Neuronal stem cell (in vitro differentiated cells): ENCODE results near the gene ESYT2.
A peak's percentile ranks its signal among the peaks of the same experiment; 100 is the strongest.

ENCODE experiments used
- DNase-seq: peaks from one replicate; pipeline ENCODE4 v3.0.0-alpha.2; 2013; ENCODE audit warnings: low spot score
- H2AFZ ChIP-seq: one replicate; pipeline ENCODE4 v1.6.1; 2013; ENCODE audit warnings: mild to moderate bottlenecking, low read length, inconsistent platforms
- H2AK5ac ChIP-seq: 2 replicates; pipeline ENCODE4 v1.6.1; 2013; ENCODE audit warnings: low read depth, mild to moderate bottlenecking, inconsistent platforms, low read length, moderate library complexity, mixed read lengths
- H2BK120ac ChIP-seq: 2 replicates; pipeline ENCODE4 v1.6.1; 2013; ENCODE audit warnings: low read depth, mild to moderate bottlenecking, inconsistent platforms, low read length, moderate library complexity, mixed read lengths
- H2BK12ac ChIP-seq: one replicate; pipeline ENCODE4 v1.6.1; 2013; ENCODE audit warnings: low read length, inconsistent platforms
- H2BK15ac ChIP-seq: 2 replicates; pipeline ENCODE4 v1.6.1; 2013; ENCODE audit warnings: mild to moderate bottlenecking, low read length, inconsistent platforms, mixed read lengths
- H2BK5ac ChIP-seq: one replicate; pipeline ENCODE4 v1.6.1; 2013; ENCODE audit warnings: inconsistent platforms, mild to moderate bottlenecking, low read length, moderate library complexity
- H3K14ac ChIP-seq: one replicate; pipeline ENCODE4 v1.6.1; 2013; ENCODE audit warnings: low read length, inconsistent platforms
- H3K18ac ChIP-seq: 2 replicates; pipeline ENCODE4 v1.6.1; 2013; ENCODE audit warnings: low read length, inconsistent platforms
- H3K23ac ChIP-seq: 2 replicates; pipeline ENCODE4 v1.6.1; 2013; ENCODE audit warnings: low read depth, mild to moderate bottlenecking, mixed read lengths, low read length, inconsistent platforms; ENCODE audit not compliant: poor library complexity
- H3K27ac ChIP-seq: replicated peaks from 3 replicates; pipeline ENCODE4 v1.5.1; 2013; ENCODE audit warnings: low read length, inconsistent platforms
- H3K27me3 ChIP-seq, 3 experiments: 2 replicates each; pipeline ENCODE4 v1.6.1; 2013; ENCODE audit warnings: low read length in 3 of 3, mild to moderate bottlenecking in 2 of 3, inconsistent platforms in 1 of 3, low read depth in 1 of 3, mixed read lengths in 1 of 3, moderate library complexity in 1 of 3; ENCODE audit not compliant: control insufficient read depth in 3 of 3, insufficient read depth in 3 of 3
- H3K36me3 ChIP-seq, 2 donors: replicated peaks in 1 of 2; 2 replicates each; pipeline ENCODE4 v1.6.1; 2013; ENCODE audit warnings: low read length in 2 of 2; ENCODE audit not compliant: control insufficient read depth in 2 of 2, insufficient read depth in 2 of 2
- H3K4ac ChIP-seq: 2 replicates; pipeline ENCODE4 v1.6.1; 2013; ENCODE audit warnings: inconsistent platforms, mild to moderate bottlenecking, low read length, moderate library complexity
- H3K4me1 ChIP-seq, 2 donors: 1 replicate in 1 of 2; 2 replicates in 1 of 2; pipeline ENCODE4 v1.6.1; 2013; ENCODE audit warnings: low read length in 2 of 2, low read depth in 1 of 2; ENCODE audit not compliant: control insufficient read depth in 2 of 2, insufficient read depth in 1 of 2
- H3K4me2 ChIP-seq: one replicate; pipeline ENCODE4 v1.6.1; 2013; ENCODE audit warnings: mild to moderate bottlenecking, low read length, inconsistent platforms; ENCODE audit not compliant: insufficient read depth, poor library complexity, severe bottlenecking
- H3K4me3 ChIP-seq, 2 donors: 2 replicates each; pipeline ENCODE4 v1.5.1; 2013; ENCODE audit warnings: low read length in 2 of 2, mild to moderate bottlenecking in 2 of 2, inconsistent platforms in 1 of 2, moderate library complexity in 1 of 2
- H3K79me1 ChIP-seq: one replicate; pipeline ENCODE4 v1.6.1; 2013; ENCODE audit warnings: low read depth, mild to moderate bottlenecking, inconsistent platforms, low read length, moderate library complexity
- H3K9ac ChIP-seq: one replicate; pipeline ENCODE4 v1.6.1; 2013; ENCODE audit warnings: mild to moderate bottlenecking, low read depth, low read length, inconsistent platforms; ENCODE audit not compliant: poor library complexity
- H3K9me3 ChIP-seq, 2 donors: replicated peaks in 1 of 2; 2 replicates each; pipeline versions ENCODE3 to v1.6.1; 2013; ENCODE audit warnings: low read length in 2 of 2, mild to moderate bottlenecking in 2 of 2, inconsistent platforms in 1 of 2, low read depth in 1 of 2, mixed read lengths in 1 of 2, moderate library complexity in 1 of 2; ENCODE audit not compliant: control insufficient read depth in 2 of 2, insufficient read depth in 1 of 2
- H4K8ac ChIP-seq: one replicate; pipeline ENCODE4 v1.6.1; 2013; ENCODE audit warnings: low read depth, mild to moderate bottlenecking, inconsistent platforms, low read length, moderate library complexity
- H4K91ac ChIP-seq: one replicate; pipeline ENCODE4 v1.6.1; 2013; ENCODE audit warnings: low read length, low read depth, mild to moderate bottlenecking, inconsistent platforms; ENCODE audit not compliant: poor library complexity
- WGBS, 2 donors: extraction: QIAGEN DNeasy Blood & Tissue Kit; methylation state at CpG; one replicate each; pipeline ENCODE4 v1.1.7; 2013; ENCODE audit warnings: missing lambda C conversion rate in 2 of 2, mixed read lengths in 1 of 2; ENCODE audit not compliant: insufficient read length in 2 of 2, insufficient replicate concordance in 1 of 2; ENCODE audit errors: extremely low coverage in 2 of 2; 5-methylcytosine and 5-hydroxymethylcytosine counted together

Gene ESYT2

DNA sequence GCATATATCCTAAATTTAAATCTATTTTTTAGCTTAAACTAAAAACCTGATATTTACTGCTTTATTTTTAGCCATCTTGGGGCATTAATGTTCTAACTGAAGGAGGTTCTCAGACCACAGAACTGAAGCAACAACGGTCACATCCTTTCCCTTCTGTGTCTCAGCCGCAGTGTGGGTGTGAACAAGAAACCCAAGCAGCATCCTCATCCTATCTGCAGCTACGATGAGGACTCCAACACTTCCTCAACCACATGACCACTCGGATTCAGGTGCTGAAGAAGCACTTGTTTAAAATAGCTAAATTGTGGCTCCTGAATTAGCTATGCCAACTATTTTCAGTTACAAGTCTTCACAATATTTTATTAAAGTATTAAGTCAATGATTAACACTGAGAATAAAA is 5.3 kb downstream of the ESYT2 start:
- no peak overlapping the region for H2BK5ac ChIP-seq
- no peak overlapping the region for H2BK120ac ChIP-seq
- H3K4me2 ChIP-seq: no peak overlapping the region
- H2BK12ac ChIP-seq: no peak overlapping the region
- H3K36me3 ChIP-seq: peaks cover 0 to 2% of the 10 kb centered on the region in 2 donors
- no peaks in the 10 kb centered on the region for H3K27me3 ChIP-seq
- H2AFZ ChIP-seq: no peak overlapping the region
- no peak overlapping the region for H3K14ac ChIP-seq
- H3K9me3 ChIP-seq: no peaks in the 10 kb centered on the region
- H3K9ac ChIP-seq: no peak overlapping the region
- H3K23ac ChIP-seq: no peak overlapping the region
- H3K27ac ChIP-seq: no peak overlapping the region
- no peak overlapping the region for H2BK15ac ChIP-seq
- H4K8ac ChIP-seq: no peak overlapping the region
- DNase-seq: no peak
- H3K79me1 ChIP-seq: peaks cover 8% of the 10 kb centered on the region
- H3K4me3 ChIP-seq: no peak overlapping the region
- no peak overlapping the region for H2AK5ac ChIP-seq
- H3K4me1 ChIP-seq: peaks cover 8 to 9% of the 10 kb centered on the region in 2 donors
- H4K91ac ChIP-seq: no peak overlapping the region
- WGBS, 2 donors: no CpG with 5 or more reads among the region's 4 CpGs
- H3K18ac ChIP-seq: no peak overlapping the region
- H3K4ac ChIP-seq: no peak overlapping the region

DNA sequence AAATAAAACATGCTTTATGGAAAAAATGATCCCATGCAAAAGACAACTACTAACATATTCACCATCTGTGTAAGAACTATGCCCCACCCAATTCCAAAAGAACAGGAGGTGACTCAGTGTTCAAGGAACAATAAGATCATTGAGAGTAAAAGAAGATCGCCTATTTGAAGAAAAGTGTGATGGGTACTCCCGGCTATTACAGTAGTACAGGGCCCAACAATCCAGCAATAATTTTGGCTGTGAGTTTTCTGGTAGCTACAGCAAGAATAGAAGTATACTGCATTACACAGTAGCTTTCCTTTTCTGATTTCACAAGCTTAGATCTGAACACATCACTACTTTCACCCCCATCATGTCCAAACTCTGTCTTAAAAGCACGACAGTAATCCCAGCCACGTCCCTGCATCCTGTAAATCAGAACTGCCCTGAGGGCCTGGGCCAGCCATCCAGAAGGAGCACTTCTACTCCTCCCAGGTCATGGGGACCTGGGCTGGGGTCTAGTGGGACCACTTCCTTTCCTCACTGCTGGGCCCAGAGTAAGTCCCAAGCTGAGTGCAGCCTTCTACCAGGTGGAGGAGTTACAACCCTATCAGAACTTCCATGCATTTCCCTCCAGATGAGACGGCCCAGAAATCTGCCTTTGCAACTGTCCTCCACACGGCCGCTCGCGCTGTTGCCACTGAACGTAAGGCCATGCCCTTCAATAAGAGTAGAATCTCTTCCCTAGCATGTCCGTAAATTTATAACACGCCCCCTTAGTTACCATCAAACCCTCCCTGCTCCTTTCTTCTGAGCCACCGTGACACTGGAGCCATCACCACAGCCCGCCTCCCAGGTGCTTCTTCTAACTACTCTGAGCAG is 7.9 kb downstream of the ESYT2 start:
- DNase-seq: no peak
- no peaks in the 10 kb centered on the region for H3K27me3 ChIP-seq

DNA sequence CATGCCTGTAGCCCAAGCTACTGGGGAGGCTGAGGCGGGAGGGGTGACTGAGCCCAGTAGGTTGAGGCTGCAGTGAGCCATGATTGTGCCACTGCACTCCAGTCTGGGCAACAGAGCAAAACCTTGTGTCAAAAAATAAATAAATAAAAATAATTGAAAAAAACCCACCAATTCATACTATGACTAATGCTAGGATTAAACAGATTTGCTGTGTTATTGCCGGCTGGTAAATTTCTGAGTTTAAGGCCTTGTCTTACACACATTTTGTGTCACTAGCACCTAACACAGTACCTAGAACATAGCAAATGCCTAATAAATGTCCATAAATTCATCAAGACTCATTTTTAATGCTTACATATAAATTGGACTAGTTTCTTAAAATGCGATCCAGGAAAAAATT is 8.7 kb downstream of the ESYT2 start:
- Histone ChIP-seq H3K27me3 (no peaks in the 10 kb centered on the region), H2BK5ac (no peak overlapping the region), H2BK12ac (no peak overlapping the region), H3K4me3 (no peak overlapping the region), H4K91ac (no peak overlapping the region), H3K4me2 (no peak overlapping the region), H4K8ac (no peak overlapping the region), H3K4ac (no peak overlapping the region), H3K9ac (no peak overlapping the region), H3K18ac (no peak overlapping the region), H3K9me3 (no peaks in the 10 kb centered on the region), H2AK5ac (no peak overlapping the region), H2BK15ac (no peak overlapping the region), H3K4me1 (peaks cover 16 to 17% of the 10 kb centered on the region in 2 donors), H3K23ac (no peak overlapping the region), H2BK120ac (no peak overlapping the region), H2AFZ (no peak overlapping the region), H3K27ac (no peak overlapping the region), H3K14ac (no peak overlapping the region), H3K79me1 (peaks cover 6% of the 10 kb centered on the region), H3K36me3 (peaks cover 0 to 1% of the 10 kb centered on the region in 2 donors)
- no peak for DNase-seq
- no CpG with 5 or more reads among the region's 3 CpGs for WGBS, 2 donors

More for the DNA sequence above, 7.9 kb downstream of the ESYT2 start:
- H3K23ac ChIP-seq: no peak overlapping the region
- H3K4ac ChIP-seq: no peak overlapping the region
- H4K91ac ChIP-seq: no peak overlapping the region
- peak overlapping the region; percentile 12 for H3K27ac ChIP-seq
- H2AFZ ChIP-seq: no peak overlapping the region
- peaks cover 16% of the 10 kb centered on the region in 2 donors for H3K4me1 ChIP-seq
- WGBS, 2 donors: no CpG with 5 or more reads among the region's 14 CpGs
- H2BK12ac ChIP-seq: no peak overlapping the region
- H2BK120ac ChIP-seq: no peak overlapping the region
- no peak overlapping the region for H3K4me3 ChIP-seq
- no peak overlapping the region for H3K9ac ChIP-seq
- no peak overlapping the region for H2BK15ac ChIP-seq
- no peaks in the 10 kb centered on the region for H3K9me3 ChIP-seq
- H3K14ac ChIP-seq: no peak overlapping the region
- peaks cover 0 to 2% of the 10 kb centered on the region in 2 donors for H3K36me3 ChIP-seq
- no peak overlapping the region for H2AK5ac ChIP-seq
- H3K18ac ChIP-seq: no peak overlapping the region
- H3K4me2 ChIP-seq: no peak overlapping the region
- H2BK5ac ChIP-seq: no peak overlapping the region
- H3K79me1 ChIP-seq: peaks cover 6% of the 10 kb centered on the region
- no peak overlapping the region for H4K8ac ChIP-seq

DNA sequence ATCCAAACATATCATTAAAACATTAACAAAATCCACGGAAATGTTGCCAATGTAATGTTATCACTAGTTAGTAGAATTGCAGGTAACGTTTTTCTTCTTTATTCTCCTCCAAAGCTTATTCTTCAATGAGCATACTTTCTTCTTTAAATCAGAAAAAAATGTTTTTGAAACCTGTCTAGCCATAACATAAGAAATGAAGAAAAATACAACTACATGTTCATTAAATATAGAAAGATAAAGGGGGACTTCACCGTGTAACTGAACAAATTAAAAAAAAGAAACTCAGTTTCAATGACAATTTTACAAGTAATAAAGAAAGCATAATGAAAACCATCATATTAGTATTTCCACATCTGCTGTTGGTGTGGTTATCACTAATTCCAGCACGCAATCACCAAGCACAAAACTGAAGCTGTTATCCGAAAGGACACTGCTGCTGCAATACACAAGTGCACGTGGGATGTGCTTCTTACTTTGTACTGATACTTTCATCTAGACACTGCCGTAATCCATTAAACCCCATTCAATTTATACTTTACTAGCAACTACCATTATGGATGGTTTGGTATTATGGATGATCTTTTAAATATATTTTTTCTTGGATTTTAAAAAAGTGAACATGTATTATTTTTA is 9.6 kb downstream of the ESYT2 start:
- H3K27ac ChIP-seq: no peak overlapping the region
- H3K4me2 ChIP-seq: no peak overlapping the region
- H3K9ac ChIP-seq: no peak overlapping the region
- peaks cover 6% of the 10 kb centered on the region for H3K79me1 ChIP-seq
- no peaks in the 10 kb centered on the region for H3K9me3 ChIP-seq
- H3K4ac ChIP-seq: no peak overlapping the region
- H4K91ac ChIP-seq: no peak overlapping the region
- no peak overlapping the region for H2BK12ac ChIP-seq
- H3K27me3 ChIP-seq: no peaks in the 10 kb centered on the region
- WGBS, 2 donors: no CpG with 5 or more reads among the region's 7 CpGs
- H4K8ac ChIP-seq: no peak overlapping the region
- no peak overlapping the region for H2BK120ac ChIP-seq
- no peak overlapping the region for H2AK5ac ChIP-seq
- no peak overlapping the region for H2AFZ ChIP-seq
- no peak overlapping the region for H2BK15ac ChIP-seq
- no peak overlapping the region for H3K23ac ChIP-seq
- no peaks in the 10 kb centered on the region for H3K36me3 ChIP-seq
- H3K18ac ChIP-seq: no peak overlapping the region
- H2BK5ac ChIP-seq: no peak overlapping the region
- no peak for DNase-seq
- no peak overlapping the region for H3K14ac ChIP-seq
- H3K4me3 ChIP-seq: no peak overlapping the region
- H3K4me1 ChIP-seq: peaks cover 16 to 26% of the 10 kb centered on the region in 2 donors
